MM.1S (cell line): ENCODE data around the gene SLC2A5.

Source experiments
- DNase-seq: peaks from one replicate; pipeline ENCODE4 v3.0.0-alpha.2; 2015
- H2AFZ ChIP-seq: fragments of 300-600 bp; sonication (generic); 2 replicates; pipeline ENCODE4 v1.6.0; 2016; ENCODE audit warnings: antibody characterized with exemption, low read length
- H3F3A ChIP-seq: fragments of 300-600 bp; sonication (generic); 2 replicates; pipeline ENCODE4 v1.6.1; 2016; ENCODE audit warnings: mild to moderate bottlenecking, antibody characterized with exemption, low read length, moderate library complexity, mixed read lengths; ENCODE audit not compliant: insufficient read depth
- H3K27ac ChIP-seq: fragments of 300-600 bp; sonication (generic); 2 replicates; pipeline ENCODE4 v1.5.1; 2016; ENCODE audit warnings: mild to moderate bottlenecking, low read length
- H3K27me3 ChIP-seq: fragments of 300-600 bp; sonication (generic); replicated peaks from 2 replicates; pipeline ENCODE4 v1.6.0; 2016; ENCODE audit warnings: low read length; ENCODE audit not compliant: insufficient read depth
- H3K36me3 ChIP-seq: fragments of 300-600 bp; sonication (generic); replicated peaks from 2 replicates; pipeline ENCODE4 v1.6.1; 2016; ENCODE audit warnings: mild to moderate bottlenecking, low read length, mixed read lengths; ENCODE audit not compliant: insufficient read depth
- H3K4me1 ChIP-seq: fragments of 300-600 bp; sonication (generic); 2 replicates; pipeline ENCODE4 v1.6.1; 2016; ENCODE audit warnings: low read length, mixed read lengths
- H3K4me2 ChIP-seq: fragments of 300-600 bp; sonication (generic); 2 replicates; pipeline ENCODE4 v1.6.0; 2016; ENCODE audit warnings: low read depth, low read length
- H3K4me3 ChIP-seq: fragments of 300-600 bp; sonication (generic); 2 replicates; pipeline ENCODE4 v1.5.1; 2016; ENCODE audit warnings: low read length, mixed read lengths
- H3K79me2 ChIP-seq: fragments of 300-600 bp; sonication (generic); 2 replicates; pipeline ENCODE4 v1.6.1; 2016; ENCODE audit warnings: mixed run types, low read length, mixed read lengths
- H3K9ac ChIP-seq: fragments of 300-600 bp; sonication (generic); 2 replicates; pipeline ENCODE4 v1.6.1; 2016; ENCODE audit warnings: low read length, mixed read lengths
- H3K9me2 ChIP-seq: fragments of 300-600 bp; sonication (generic); replicated peaks from 2 replicates; pipeline ENCODE4 v1.6.1; 2016; ENCODE audit warnings: mild to moderate bottlenecking, low read length, mixed read lengths; ENCODE audit not compliant: insufficient read depth
- H3K9me3 ChIP-seq: fragments of 300-600 bp; sonication (generic); replicated peaks from 2 replicates; pipeline ENCODE4 v1.6.1; 2016; ENCODE audit warnings: mild to moderate bottlenecking, low read length, mixed read lengths; ENCODE audit not compliant: insufficient read depth
- H4K20me1 ChIP-seq: fragments of 300-600 bp; sonication (generic); 2 replicates; pipeline ENCODE4 v1.6.1; 2016; ENCODE audit warnings: mild to moderate bottlenecking, low read length, moderate library complexity, mixed read lengths; ENCODE audit not compliant: insufficient read depth
- CTCF ChIP-seq: fragments of 300-600 bp; sonication (generic); IDR thresholded peaks from 2 replicates; pipeline ENCODE4 v1.5.1; 2016; ENCODE audit warnings: antibody characterized with exemption, low read length, mixed read lengths
- EZH2 ChIP-seq: fragments of 300-600 bp; sonication (generic); optimal IDR thresholded peaks from 2 replicates; pipeline ENCODE3; 2017; ENCODE audit warnings: low read depth, mild to moderate bottlenecking, antibody characterized with exemption, low read length, mixed read lengths
- EZH2phosphoT487 ChIP-seq: fragments of 300-600 bp; sonication (generic); IDR thresholded peaks from 2 replicates; pipeline ENCODE4 v1.6.1; 2018; ENCODE audit warnings: antibody characterized with exemption, low read length

SLC2A5 gene

DNA sequence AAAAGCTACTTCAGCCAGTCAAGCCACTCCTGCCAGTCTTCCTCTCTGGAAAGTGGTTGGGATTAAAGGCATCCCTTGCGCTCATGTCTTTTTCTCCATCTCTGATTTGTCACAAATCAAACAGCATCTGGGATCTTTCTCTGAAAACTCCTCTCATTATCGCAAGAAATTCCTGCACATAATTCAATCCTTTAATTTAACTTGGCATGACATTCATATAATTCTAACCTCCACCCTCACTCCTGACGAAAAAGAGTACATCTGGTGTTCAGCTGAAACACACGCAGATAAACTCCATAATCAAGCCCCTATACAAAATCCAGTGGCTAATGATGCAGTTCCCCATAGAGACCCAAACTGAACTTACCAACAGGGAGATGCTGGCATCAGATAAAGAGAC is 19.4 kb upstream of the SLC2A5 start:
- no peaks in the 10 kb centered on the region for H3K9me2 ChIP-seq
- no peak overlapping the region for H3K4me2 ChIP-seq
- no peaks in the 10 kb centered on the region for H3K36me3 ChIP-seq
- H3K4me1 ChIP-seq: peaks cover 4% of the 10 kb centered on the region; the same call in 1 of the 2 replicates
- H3K9ac ChIP-seq: no peak overlapping the region
- no peak overlapping the region for H2AFZ ChIP-seq
- DNase-seq: no peak
- H3K9me3 ChIP-seq: no peaks in the 10 kb centered on the region
- H3K27me3 ChIP-seq: peaks cover 70% of the 10 kb centered on the region
- H4K20me1 ChIP-seq: no peaks in the 10 kb centered on the region
- no peak overlapping the region for H3K4me3 ChIP-seq
- no peaks in the 10 kb centered on the region for H3K79me2 ChIP-seq
- H3K27ac ChIP-seq: no peak overlapping the region
- no peak for TF ChIP-seq EZH2
- no peak for TF ChIP-seq CTCF
- no peak for TF ChIP-seq EZH2phosphoT487
- no peaks in the 10 kb centered on the region for H3F3A ChIP-seq

- peaks cover 4% of the 10 kb centered on the region; the same call in 1 of the 2 replicates for H3K4me1 ChIP-seq
- H3K36me3 ChIP-seq: no peaks in the 10 kb centered on the region
- no peak overlapping the region for H3K4me3 ChIP-seq
- TF ChIP-seq CTCF: no peak
- no peak for TF ChIP-seq EZH2
- no peak for TF ChIP-seq EZH2phosphoT487
- no peaks in the 10 kb centered on the region for H3K9me3 ChIP-seq
- DNase-seq: no peak
- no peaks in the 10 kb centered on the region for H4K20me1 ChIP-seq
- no peaks in the 10 kb centered on the region for H3K9me2 ChIP-seq
- H3F3A ChIP-seq: no peaks in the 10 kb centered on the region
- peaks cover 75% of the 10 kb centered on the region for H3K27me3 ChIP-seq
- no peak overlapping the region for H2AFZ ChIP-seq
- H3K4me2 ChIP-seq: no peak overlapping the region
- H3K9ac ChIP-seq: no peak overlapping the region
- no peaks in the 10 kb centered on the region for H3K79me2 ChIP-seq
- H3K27ac ChIP-seq: no peak overlapping the region
These were observed 18.1 kb upstream of the SLC2A5 start for GRCh38 chr1:9087411-9088125.

GRCh38 chr1:9086796-9087195 is 17.4 kb upstream of the SLC2A5 start:
- Histone ChIP-seq H3F3A (no peaks in the 10 kb centered on the region), H3K4me3 (no peak overlapping the region), H3K9me3 (no peaks in the 10 kb centered on the region), H2AFZ (no peak overlapping the region), H3K27ac (peak overlapping the region; percentile 25; the same call in 1 of the 2 replicates), H3K4me2 (0 out of 2 replicates have a peak overlapping the region, but pooled peaks have one; percentile 10), H3K79me2 (no peaks in the 10 kb centered on the region), H3K27me3 (peaks cover 73% of the 10 kb centered on the region), H3K4me1 (peaks cover 7% of the 10 kb centered on the region; the same call in 1 of the 2 replicates), H4K20me1 (no peaks in the 10 kb centered on the region), H3K9ac (no peak overlapping the region), H3K9me2 (no peaks in the 10 kb centered on the region), H3K36me3 (no peaks in the 10 kb centered on the region)
- no peak for DNase-seq
- TF ChIP-seq EZH2: no peak
- TF ChIP-seq EZH2phosphoT487: no peak
- TF ChIP-seq CTCF: no peak
